ENCODE measurements around the gene AFF1. TPM values are rescaled to one million over a fixed set of nuclear protein-coding genes. Genes with fewer than 3 reads are reported as not detected.
"Not testable (repeated sequence)": the region's sequence is repeated elsewhere in the genome, so short reads cannot be mapped to it uniquely, and the experiment has no call there.

AFF1 gene
- total RNA-seq, 4 donors from 2014 or later, result 105 to 152 (median 111) TPM

DNA sequence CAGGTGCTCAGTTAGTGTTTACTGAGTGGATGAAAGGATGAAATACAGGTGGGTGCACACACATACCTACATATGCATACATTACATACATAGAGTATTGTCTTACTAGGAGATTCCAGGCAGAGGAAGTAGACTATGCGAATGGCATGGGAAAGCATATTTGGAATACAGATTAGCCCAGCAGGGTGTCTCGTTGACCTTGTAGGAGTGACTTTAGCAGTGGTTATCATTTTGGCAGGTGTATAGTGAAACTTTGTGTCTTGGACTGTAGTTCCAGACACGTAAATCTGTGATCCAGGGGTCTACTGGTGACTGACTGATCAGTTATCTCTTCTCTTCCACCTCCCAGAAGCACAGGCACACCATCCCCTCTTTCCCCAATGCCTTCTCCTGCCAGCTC lies 199.3 kb downstream of the AFF1 start:
- H3K9me3 ChIP-seq, result no peaks in the 10 kb centered on the region
- DNase-seq (ENCODE audit: low spot score in 2 of 2), result no peak
- peaks cover 6 to 96% (median 16%) of the 10 kb centered on the region in 3 donors for H3K36me3 ChIP-seq
- H3K4me1 ChIP-seq, result no peaks in the 10 kb centered on the region
- H3K27ac ChIP-seq, result no peak overlapping the region
- H3K4me3 ChIP-seq, result no peak overlapping the region
- H3K27me3 ChIP-seq, result no peaks in the 10 kb centered on the region
- WGBS, 2 donors, result 54 to 91% methylated on average over 3 of the region's 3 CpGs
- TF ChIP-seq EP300 (IDR thresholded peaks at IDR 0.05) (no peak), CTCF (IDR thresholded peaks at IDR 0.05) (no peak), POLR2A (IDR thresholded peaks at IDR 0.05) (no peak)

GRCh38 chr4:87141428-87141827 lies 206.6 kb downstream of the AFF1 start:
- H3K4me3 ChIP-seq, result no peak overlapping the region
- no peak overlapping the region for H3K27ac ChIP-seq
- no peaks in the 10 kb centered on the region for H3K9me3 ChIP-seq
- no peaks in the 10 kb centered on the region for H3K27me3 ChIP-seq
- no peak for DNase-seq (ENCODE audit: low spot score in 2 of 2)
- WGBS, 2 donors, result 72 to 79% methylated on average over 3 of the region's 3 CpGs
- no peaks in the 10 kb centered on the region for H3K4me1 ChIP-seq
- peaks cover 0 to 74% (median 3%) of the 10 kb centered on the region in 3 donors for H3K36me3 ChIP-seq
- TF ChIP-seq CTCF (IDR thresholded peaks at IDR 0.05), result no peak
- no peak for TF ChIP-seq EP300 (IDR thresholded peaks at IDR 0.05)
- no peak for TF ChIP-seq POLR2A (IDR thresholded peaks at IDR 0.05)

DNA sequence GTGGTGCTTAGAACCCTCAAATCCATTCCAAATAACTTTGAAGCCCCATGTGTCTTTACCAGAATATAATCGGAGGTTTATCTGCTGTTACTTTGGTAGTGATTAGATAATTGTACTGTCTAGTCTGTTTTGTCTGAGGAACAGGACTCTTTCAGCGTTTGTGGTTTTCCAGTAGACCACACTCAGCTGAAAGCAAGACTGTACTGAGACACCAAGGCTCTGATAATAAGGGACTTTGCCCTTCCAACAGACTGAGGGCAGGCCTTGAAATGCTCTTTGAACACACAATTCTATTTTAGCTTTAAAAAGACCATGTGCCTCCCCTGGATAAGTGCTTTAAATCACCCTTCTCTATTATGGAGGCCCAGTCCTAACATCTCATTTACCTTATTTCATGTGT lies 209.5 kb downstream of the AFF1 start:
- Histone ChIP-seq H3K9me3 (no peaks in the 10 kb centered on the region), H3K27me3 (no peaks in the 10 kb centered on the region), H3K4me1 (no peaks in the 10 kb centered on the region), H3K27ac (no peak overlapping the region), H3K4me3 (no peak overlapping the region), H3K36me3 (peaks cover 0 to 48% (median 0%) of the 10 kb centered on the region in 3 donors)
- WGBS, 2 donors, result 74 to 96% methylated on average over 2 of the region's 2 CpGs
- no peak for TF ChIP-seq POLR2A (IDR thresholded peaks at IDR 0.05)
- TF ChIP-seq EP300 (IDR thresholded peaks at IDR 0.05), result no peak
- no peak for TF ChIP-seq CTCF (IDR thresholded peaks at IDR 0.05)
- DNase-seq (ENCODE audit: low spot score in 2 of 2), result no peak

GRCh38 chr4:87145934-87146333 lies 211.1 kb downstream of the AFF1 start:
- H3K4me1 ChIP-seq; H3K27ac ChIP-seq; DNase-seq (ENCODE audit: low spot score in 2 of 2); H3K9me3 ChIP-seq; H3K4me3 ChIP-seq; H3K27me3 ChIP-seq: not testable (repeated sequence)
- peaks cover 0 to 40% (median 0%) of the 10 kb centered on the region in 3 donors for H3K36me3 ChIP-seq
- 94% methylated on average over 6 of the region's 6 CpGs for WGBS, 2 donors

DNA sequence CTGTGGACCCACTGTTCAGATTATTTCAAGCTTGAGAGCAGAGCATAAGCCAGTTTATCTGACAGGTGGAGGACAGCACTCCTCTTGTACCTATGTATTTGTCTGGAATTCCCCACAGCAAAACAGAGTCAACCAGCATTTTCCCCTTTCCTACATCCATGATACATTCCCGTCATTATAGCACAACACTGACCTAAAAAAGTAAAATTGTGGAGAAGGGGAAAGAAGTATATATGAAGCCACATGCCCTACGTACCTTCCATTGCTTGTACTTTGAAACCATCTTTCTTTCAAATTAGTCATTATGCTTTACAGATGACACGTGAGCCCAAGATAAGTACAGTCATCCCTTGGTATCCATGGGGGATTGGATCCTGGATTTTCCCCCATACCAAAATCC lies 212.3 kb downstream of the AFF1 start:
- WGBS, 2 donors, result 82 to 83% methylated on average over 3 of the region's 3 CpGs

DNA sequence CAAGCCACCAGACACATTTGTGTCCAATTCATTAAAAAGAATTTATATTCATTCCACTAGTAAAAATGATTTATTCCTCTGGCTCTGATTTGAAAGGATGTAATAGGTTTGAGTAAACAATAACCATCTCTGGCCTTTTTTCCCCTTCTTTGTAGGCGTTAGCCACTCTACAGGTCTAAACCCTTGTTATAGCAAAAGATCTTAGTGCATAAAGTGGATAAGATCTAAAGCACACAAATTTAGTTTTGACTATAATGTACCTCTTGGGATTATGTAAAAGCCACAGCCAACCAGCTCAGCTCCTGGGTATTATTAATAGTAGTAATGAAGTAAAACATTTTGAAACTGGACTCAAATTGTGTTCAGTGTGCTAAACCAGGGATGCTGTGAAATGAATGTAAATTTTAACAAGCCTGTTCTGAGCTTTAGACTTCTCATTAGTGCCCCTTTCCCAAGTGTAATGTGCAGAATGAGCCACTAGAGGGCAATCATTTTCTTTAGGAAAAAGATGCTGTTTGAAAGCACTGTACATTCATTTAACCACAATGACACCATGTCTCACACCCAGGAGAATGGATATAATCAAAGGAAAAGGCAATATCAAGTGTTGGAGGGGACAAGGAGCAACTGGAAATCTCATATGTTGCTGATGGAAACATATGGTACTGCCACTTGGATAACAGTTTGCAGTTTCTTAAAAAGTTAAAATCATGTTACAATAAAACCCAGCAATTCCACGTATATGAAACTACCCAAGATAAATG lies 215.9 kb downstream of the AFF1 start:
- no peaks in the 10 kb centered on the region for H3K27me3 ChIP-seq
- TF ChIP-seq CTCF (IDR thresholded peaks at IDR 0.05), result peak; percentile 79 to 96 (median 86)
- no peak for TF ChIP-seq EP300 (IDR thresholded peaks at IDR 0.05)
- no peak for TF ChIP-seq POLR2A (IDR thresholded peaks at IDR 0.05)
- H3K27ac ChIP-seq, result no peak overlapping the region
- peak in 1 of 2 donors; percentile 95 for DNase-seq (ENCODE audit: low spot score in 2 of 2)
- H3K9me3 ChIP-seq, result no peaks in the 10 kb centered on the region
- H3K4me3 ChIP-seq, result no peak overlapping the region
- WGBS, 2 donors, result 32 to 48% methylated on average over 2 of the region's 2 CpGs
- H3K36me3 ChIP-seq, result peaks cover 0 to 5% (median 0%) of the 10 kb centered on the region in 3 donors
- peaks cover 0 to 6% (median 0%) of the 10 kb centered on the region in 4 donors for H3K4me1 ChIP-seq

More for the DNA sequence above, 212.3 kb downstream of the AFF1 start:
- Histone ChIP-seq H3K36me3 (peaks cover 0 to 28% (median 0%) of the 10 kb centered on the region in 3 donors), H3K27me3 (no peaks in the 10 kb centered on the region), H3K9me3 (no peaks in the 10 kb centered on the region), H3K4me3 (no peak overlapping the region), H3K4me1 (peaks cover 0 to 6% (median 0%) of the 10 kb centered on the region in 4 donors), H3K27ac (no peak overlapping the region)
- TF ChIP-seq EP300 (IDR thresholded peaks at IDR 0.05) (no peak), POLR2A (IDR thresholded peaks at IDR 0.05) (no peak)
- DNase-seq (ENCODE audit: low spot score in 2 of 2), result no peak
